ENCODE results near the gene IZUMO4.

IZUMO4 gene

GRCh38 chr19:2103045-2103707, 6.5 kb downstream of the IZUMO4 start:
- DNase-seq (ENCODE audit: low spot score) (no peak), FAIRE-seq (no peak)

DNA sequence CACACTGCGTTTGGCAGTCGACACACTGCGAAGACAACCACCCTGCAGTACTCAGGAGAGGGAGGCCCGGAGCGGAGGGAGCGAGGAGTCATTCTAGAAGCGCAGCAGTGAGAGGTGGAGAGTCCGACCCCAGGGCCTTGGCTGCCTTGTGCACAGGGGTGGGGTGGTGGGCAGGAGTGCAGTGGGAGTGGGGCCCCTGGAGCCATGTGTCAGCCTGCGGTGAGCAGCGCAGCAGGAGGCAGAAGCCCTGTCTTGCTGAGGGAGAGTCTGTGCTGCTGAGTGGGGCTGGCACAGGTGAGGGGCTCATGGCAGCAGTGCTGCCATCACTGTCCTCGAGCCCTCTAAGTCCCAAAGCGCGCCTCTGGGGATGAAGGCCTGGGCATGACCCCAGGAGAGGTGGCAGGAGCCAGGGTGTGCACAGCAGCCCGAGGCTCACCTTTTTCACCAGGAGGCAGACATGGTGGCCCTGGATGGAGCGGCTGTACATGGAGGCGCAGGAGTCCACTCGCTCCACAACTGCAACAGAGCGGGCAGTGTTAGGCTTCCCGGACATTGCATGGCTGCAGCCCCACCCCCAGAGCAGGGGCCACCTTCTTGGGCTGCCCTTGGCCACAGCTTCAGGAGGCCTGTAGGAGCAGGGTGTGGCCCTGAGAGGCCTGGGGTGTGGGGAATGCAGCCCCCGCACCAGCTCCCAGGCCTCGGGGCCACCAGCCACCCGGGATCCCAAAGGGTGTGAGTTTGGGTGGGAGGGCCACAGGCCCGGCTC, 11.7 kb downstream of the IZUMO4 start:
- no peak for DNase-seq (ENCODE audit: low spot score)
- no peak for FAIRE-seq

DNA sequence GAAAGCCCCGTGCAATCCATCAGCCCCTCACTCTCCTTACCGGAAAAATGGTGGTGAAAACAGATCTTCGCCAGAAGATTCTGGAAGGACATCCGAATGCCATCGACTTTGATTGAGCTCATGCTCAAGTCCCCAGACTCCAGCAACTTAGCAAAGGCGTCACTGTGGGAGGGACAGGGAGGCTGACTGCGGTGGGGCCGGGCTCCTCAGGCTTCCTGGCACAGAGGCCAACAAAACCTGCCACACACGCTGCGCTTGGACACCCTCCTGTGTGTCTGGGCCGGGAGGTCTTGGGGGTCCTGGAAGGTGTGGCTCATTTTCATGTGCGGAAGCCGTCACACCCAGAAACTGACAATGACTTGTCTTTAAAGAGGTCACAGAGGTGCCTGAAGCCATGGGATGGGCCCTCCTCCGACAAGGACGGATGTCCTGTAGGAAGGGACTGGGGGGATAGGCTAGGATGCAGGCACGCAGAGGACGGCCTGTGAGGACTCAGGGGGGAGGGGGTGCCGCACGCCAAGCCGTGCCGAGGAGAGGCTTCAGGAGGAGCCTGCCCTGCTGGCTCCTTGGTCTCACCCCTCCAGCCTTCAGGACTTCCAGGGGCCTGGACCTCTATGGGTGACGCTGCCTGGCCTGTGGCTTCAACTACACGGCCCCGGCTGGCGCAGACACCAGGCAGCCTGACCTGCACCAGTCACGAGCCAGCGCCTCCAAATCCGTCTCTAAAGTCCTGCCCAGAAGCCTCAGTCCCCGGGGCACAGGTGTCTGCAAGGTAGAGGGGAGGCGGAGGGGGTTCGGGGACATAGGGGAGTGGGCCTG, 12.5 kb downstream of the IZUMO4 start:
- FAIRE-seq (no peak), DNase-seq (ENCODE audit: low spot score) (no peak)

DNA sequence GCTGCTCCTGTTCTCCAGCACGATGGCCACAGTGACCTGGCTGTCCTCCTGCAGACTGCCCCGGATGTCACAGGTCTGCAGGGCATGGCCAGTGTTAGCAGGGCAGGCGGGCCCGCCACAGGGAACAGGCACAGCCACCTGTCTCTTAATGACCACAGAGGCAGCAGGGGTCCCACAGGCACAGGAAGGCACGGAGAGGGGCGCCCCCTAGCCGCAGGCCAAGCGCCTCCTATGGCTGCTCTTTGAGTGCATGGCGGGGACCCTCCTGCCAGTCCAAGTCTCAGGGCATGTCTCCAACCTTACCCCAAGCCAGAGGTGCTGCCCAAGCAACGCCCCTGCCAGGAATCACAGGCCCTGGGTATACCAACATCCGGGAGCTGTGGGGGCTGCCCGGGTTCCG, 14.1 kb downstream of the IZUMO4 start:
- DNase-seq (ENCODE audit: low spot score) = no peak
- no peak for FAIRE-seq

DNA sequence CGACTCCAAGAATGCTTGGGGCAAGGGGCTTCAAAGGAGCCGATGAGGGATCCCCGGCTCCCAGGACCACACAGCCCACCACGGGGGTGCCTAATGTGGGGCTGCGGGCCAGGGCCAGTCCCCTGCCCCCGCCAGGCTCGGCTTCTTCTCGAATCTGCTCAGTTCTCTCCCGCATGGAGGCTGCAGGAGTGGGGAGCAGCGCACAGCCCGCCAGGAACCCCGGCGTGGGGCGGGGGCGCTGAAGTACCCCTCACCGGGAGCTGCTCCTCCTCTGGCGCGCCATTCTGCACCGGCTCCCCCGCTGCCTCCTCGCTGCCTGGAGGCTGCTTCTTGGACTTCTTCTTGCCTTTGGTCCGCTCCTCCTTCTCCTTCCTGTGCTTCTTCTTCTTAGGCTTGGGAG, 14.7 kb downstream of the IZUMO4 start:
- DNase-seq (ENCODE audit: low spot score) = no peak
- no peak for FAIRE-seq

GRCh38 chr19:2111886-2112285, 15.2 kb downstream of the IZUMO4 start:
- DNase-seq (ENCODE audit: low spot score) (no peak), FAIRE-seq (no peak)

GRCh38 chr19:2112516-2113320, 16.0 kb downstream of the IZUMO4 start:
- FAIRE-seq (no peak), DNase-seq (ENCODE audit: low spot score) (no peak)

DNA sequence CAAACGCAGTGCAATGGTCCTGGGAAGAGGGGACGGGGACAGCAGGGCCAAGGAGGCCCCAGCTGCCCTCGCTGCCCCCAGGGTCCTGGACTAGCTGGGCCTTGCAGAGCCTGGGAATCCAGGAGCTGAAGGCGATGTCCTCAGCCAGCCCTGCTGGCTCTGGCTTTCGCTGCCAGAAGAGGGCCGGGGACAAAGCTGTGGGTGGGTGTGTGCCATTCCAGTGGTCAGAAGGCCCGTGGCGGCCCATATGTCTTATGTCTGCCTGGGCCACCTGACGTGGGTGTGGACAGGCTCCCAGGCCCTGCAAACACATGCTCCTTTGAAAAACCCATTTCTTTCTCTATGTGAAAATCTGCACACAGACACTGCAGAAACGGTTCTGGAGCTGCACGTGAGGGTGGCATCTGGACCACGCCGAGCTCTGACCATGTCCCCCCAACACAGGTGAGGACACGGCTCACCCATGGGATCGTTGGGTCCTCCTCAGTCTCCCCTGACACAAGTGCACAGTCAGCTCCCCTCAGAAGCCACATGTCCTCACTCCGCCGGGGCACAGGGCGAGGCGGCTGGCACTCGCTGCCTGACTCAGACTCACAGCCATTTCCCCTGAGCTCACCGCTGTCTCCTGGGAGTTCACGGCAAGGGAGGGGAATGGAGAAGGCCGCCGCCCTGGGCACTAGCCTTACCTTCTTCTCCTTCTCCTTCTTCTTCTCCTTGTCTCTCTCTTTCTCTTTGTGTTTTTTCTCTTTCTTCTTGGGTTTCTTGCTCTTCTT, 16.9 kb downstream of the IZUMO4 start:
- FAIRE-seq (no peak), DNase-seq (ENCODE audit: low spot score) (no peak)

- DNase-seq (ENCODE audit: low spot score) (no peak), FAIRE-seq (no peak)
Observed at GRCh38 chr19:2114218-2114617, 17.5 kb downstream of the IZUMO4 start.

DNA sequence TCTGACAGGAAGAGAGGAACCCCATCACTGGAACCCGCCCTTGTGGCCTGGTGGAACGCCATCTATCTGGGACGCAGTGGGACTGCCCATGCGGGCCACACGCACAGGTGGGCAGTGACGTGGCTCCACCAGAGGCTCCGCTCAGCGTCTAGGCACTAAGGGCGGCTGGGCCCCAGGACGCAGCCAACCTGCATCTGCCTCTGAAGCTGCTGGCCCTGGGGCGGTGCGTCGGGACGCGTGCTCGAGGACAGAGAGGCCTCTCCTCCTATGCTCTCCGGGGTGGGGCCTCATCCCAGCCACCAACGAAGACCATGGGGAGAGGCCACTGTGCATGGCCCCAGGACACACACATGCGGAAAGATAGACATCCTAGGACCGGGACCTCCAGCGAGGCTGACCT, 18.1 kb downstream of the IZUMO4 start:
- DNase-seq (ENCODE audit: low spot score) (no peak), FAIRE-seq (no peak)

- no peak for FAIRE-seq
- DNase-seq (ENCODE audit: low spot score) = no peak
Observed at GRCh38 chr19:2115324-2115723, 18.6 kb downstream of the IZUMO4 start.

GRCh38 chr19:2115911-2116426, 19.3 kb downstream of the IZUMO4 start:
- FAIRE-seq (no peak), DNase-seq (ENCODE audit: low spot score) (no peak)

GRCh38 chr19:2116507-2116906, 19.8 kb downstream of the IZUMO4 start:
- FAIRE-seq (no peak), DNase-seq (ENCODE audit: low spot score) (no peak)

GRCh38 chr19:2117215-2117960, 20.7 kb downstream of the IZUMO4 start:
- FAIRE-seq = no peak
- no peak for DNase-seq (ENCODE audit: low spot score)

- FAIRE-seq (no peak), DNase-seq (ENCODE audit: low spot score) (no peak)
Observed at GRCh38 chr19:2118438-2118837, 21.7 kb downstream of the IZUMO4 start.

GRCh38 chr19:2119921-2120785, 23.4 kb downstream of the IZUMO4 start:
- DNase-seq (ENCODE audit: low spot score) = no peak
- FAIRE-seq = no peak

DNA sequence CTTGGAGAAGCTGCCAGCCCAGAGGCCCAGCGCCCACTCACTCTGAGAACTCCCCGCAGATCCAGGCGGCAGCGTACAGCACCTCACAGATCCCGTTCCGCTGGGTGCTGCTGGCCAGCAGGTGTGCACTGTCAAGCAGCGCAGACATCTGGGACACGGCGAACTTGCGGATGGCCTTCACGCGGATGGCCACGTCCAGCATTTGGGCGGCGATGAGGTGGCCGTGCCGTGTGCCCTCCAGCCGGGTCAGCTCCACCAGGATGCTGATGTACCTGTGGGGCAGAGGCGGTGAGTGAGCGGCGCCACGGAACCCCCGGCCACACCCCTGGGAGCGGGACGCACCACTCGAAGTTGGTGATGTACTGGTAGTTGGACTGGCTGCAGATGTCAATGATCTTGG, 24.1 kb downstream of the IZUMO4 start:
- FAIRE-seq = no peak
- DNase-seq (ENCODE audit: low spot score) = no peak

GRCh38 chr19:2121416-2122051, 24.8 kb downstream of the IZUMO4 start:
- DNase-seq (ENCODE audit: low spot score) (no peak), FAIRE-seq (no peak)

Data from urothelium cell line (cell line).